HFF-Myc (cell line): ENCODE results near the gene LSS.

Experiments used
- DNase-seq: peaks from one replicate; pipeline ENCODE4 v3.0.0-alpha.2; 2011; ENCODE audit warnings: low read depth; ENCODE audit errors: extremely low read depth
- H3K4me3 ChIP-seq: replicated peaks from 2 replicates; pipeline ENCODE4 v1.5.1; 2011; ENCODE audit warnings: low read depth, mild to moderate bottlenecking, control low read depth, low read length
- TF ChIP-seq, protein P1 (sequence below): IDR thresholded peaks from 2 replicates; pipeline ENCODE4 v1.5.1; 2012; ENCODE audit warnings: mild to moderate bottlenecking, low read depth, low read length, control low read depth; ENCODE audit errors: missing control alignments

Gene LSS

DNA sequence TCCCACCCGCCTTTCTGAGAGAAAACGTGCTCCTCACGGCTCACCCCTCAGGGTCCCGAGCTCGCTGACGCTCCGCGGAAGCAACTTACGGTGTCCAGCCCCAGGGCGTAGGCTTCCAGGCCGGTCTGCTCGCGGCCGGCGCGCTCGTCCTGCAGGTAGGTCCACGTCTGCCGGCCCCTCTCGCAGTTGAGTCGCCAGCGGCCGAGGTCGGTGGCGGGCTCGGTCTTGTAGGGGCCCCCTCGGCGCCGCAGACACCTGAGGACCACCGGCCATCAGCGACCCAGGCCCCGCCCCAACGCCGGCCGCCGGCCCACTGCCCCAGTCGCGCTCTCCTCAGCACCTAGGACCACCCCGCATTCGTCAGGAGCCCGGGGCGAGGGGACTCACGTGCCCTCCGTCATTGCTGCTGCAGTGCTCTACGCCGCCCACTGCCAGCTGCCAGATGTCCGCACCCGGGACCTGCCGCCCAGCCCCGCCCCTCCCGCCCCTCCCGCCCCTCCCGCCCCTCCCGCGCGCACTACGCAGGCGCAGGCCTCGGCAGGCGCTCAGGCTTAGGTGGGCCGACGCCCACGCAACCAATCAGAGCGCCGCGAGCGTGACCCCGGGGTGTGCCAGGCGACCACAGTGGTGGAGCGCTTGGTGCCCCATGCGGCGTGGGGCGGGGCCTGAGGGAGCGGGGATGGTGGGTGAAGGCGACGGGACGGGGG, at the start of gene LSS:
TSS of gene LSS (minus strand) at position 430 of the 707 bp plus-strand sequence. CDS start at position 401, 29 bp downstream.
- H3K4me3 ChIP-seq: peak within 1 kb of the TSS; percentile 88
- TF ChIP-seq, protein P1, sequence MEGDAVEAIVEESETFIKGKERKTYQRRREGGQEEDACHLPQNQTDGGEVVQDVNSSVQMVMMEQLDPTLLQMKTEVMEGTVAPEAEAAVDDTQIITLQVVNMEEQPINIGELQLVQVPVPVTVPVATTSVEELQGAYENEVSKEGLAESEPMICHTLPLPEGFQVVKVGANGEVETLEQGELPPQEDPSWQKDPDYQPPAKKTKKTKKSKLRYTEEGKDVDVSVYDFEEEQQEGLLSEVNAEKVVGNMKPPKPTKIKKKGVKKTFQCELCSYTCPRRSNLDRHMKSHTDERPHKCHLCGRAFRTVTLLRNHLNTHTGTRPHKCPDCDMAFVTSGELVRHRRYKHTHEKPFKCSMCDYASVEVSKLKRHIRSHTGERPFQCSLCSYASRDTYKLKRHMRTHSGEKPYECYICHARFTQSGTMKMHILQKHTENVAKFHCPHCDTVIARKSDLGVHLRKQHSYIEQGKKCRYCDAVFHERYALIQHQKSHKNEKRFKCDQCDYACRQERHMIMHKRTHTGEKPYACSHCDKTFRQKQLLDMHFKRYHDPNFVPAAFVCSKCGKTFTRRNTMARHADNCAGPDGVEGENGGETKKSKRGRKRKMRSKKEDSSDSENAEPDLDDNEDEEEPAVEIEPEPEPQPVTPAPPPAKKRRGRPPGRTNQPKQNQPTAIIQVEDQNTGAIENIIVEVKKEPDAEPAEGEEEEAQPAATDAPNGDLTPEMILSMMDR: no peak
- peak; percentile 93 for DNase-seq

- TF ChIP-seq, protein P1: no peak
- no peak for DNase-seq
- no peak overlapping the region for H3K4me3 ChIP-seq
Measured at GRCh38 chr21:46274797-46275390, 46.3 kb upstream of the LSS start.

GRCh38 chr21:46273341-46273740, 44.8 kb upstream of the LSS start:
- no peak for DNase-seq
- TF ChIP-seq, protein P1: no peak

DNA sequence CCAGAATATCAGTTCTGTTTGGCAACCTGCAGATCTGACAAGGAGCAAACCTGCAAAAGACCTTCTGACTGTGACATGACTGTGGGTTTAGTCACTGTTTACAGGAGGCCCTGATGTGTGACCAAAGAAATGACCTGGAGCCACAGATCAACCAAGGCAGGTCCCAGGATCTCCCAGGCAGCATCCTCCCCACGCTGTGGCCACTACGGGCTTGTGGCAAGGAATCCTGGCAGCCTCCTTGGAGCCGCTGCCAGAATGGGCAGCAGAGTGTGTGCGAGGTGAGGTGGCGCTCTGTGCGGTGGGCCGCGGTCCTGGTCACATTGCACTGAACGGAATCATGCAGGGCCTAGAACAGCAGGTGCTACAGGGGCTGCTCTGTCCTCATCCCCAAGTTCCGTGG, 40.9 kb upstream of the LSS start:
- TF ChIP-seq, protein P1: no peak
- no peak overlapping the region for H3K4me3 ChIP-seq
- DNase-seq: no peak

More at GRCh38 chr21:46273341-46273740, 44.8 kb upstream of the LSS start:
- no peak overlapping the region for H3K4me3 ChIP-seq

DNA sequence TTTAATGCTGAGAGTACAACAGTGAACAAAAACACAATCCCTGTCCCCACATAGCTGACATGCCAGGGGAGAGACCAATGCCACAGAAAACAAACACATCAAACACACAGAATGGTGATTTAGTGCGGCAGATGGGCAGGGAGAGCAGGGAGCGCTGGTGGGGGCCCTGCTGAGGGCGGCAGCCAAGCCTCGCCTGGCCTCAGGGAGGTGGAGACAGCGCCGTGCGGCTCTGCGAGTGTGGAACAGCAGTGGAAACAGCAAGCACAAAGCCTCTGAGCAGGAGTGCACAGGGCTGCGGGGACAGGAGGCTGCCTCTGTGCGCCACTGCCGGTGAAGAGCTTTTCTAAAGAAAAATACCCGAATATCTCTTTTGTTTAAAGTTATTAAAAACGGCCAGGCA, 39.8 kb upstream of the LSS start:
- no peak overlapping the region for H3K4me3 ChIP-seq
- DNase-seq: no peak
- TF ChIP-seq, protein P1: no peak

DNA sequence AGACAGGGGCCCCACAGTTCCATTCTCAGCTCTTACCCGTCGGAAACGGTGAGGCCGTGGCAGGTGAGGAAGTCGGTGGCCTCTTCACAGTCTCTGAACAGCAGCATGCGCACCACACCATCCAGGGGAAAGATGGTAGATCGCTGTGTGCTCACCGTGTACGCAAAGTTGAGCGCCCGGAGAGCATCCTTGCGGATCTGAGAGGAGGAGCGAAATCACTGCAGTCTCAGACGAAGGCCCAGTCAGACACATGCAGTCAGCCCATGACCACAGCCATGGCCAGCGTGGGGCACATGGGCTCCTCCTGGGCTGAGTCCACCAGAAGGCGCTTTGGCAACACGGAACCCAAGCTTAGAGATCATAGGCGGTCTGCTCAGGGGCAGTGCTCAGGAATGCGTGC, 38.4 kb upstream of the LSS start:
- H3K4me3 ChIP-seq: no peak overlapping the region
- DNase-seq: no peak
- TF ChIP-seq, protein P1: no peak
